Stimulated activated memory B cell treated with anti-CD40 and anti-IgM and Interleukin-4, amounts not matched to agents 10 μg/mL and 1 μg/mL and 100 μg/mL, for 72 hours (primary cell): ENCODE results near the gene FCN1.

ENCODE experiments used
- ATAC-seq: fragments of 150-1000 bp; cut with Tn5 transposase; 2 replicates; pipeline ENCODE4 v1.10.0; 2021
- H3K27ac Mint-ChIP-seq: one replicate; pipeline ENCODE4 v1.8.0; 2022; ENCODE audit warnings: mild to moderate bottlenecking, mixed read lengths
- H3K27me3 Mint-ChIP-seq: one replicate; pipeline ENCODE4 v1.8.0; 2022; ENCODE audit warnings: mixed read lengths
- H3K36me3 Mint-ChIP-seq: one replicate; pipeline ENCODE4 v1.8.0; 2022; ENCODE audit warnings: mixed read lengths
- H3K4me1 Mint-ChIP-seq: one replicate; pipeline ENCODE4 v1.8.0; 2022; ENCODE audit warnings: mixed read lengths
- H3K4me3 Mint-ChIP-seq: one replicate; pipeline ENCODE4 v1.8.0; 2022; ENCODE audit warnings: mild to moderate bottlenecking, moderate library complexity, mixed read lengths
- H3K9me3 Mint-ChIP-seq: one replicate; pipeline ENCODE4 v1.8.0; 2022; ENCODE audit warnings: mixed read lengths

Gene FCN1

GRCh38 chr9:134887219-134887618, 30.5 kb downstream of the FCN1 start:
- H3K9me3 Mint-ChIP-seq: no peaks in the 10 kb centered on the region

GRCh38 chr9:134886413-134886913, 31.2 kb downstream of the FCN1 start:
- Mint-ChIP-seq H3K9me3 (no peaks in the 10 kb centered on the region), H3K4me3 (no peak overlapping the region), H3K27me3 (peaks cover 72% of the 10 kb centered on the region), H3K36me3 (no peaks in the 10 kb centered on the region), H3K4me1 (no peaks in the 10 kb centered on the region), H3K27ac (no peak overlapping the region)
- ATAC-seq: no peak

More at GRCh38 chr9:134887219-134887618, 30.5 kb downstream of the FCN1 start:
- H3K4me1 Mint-ChIP-seq: no peaks in the 10 kb centered on the region
- ATAC-seq: no peak
- H3K27me3 Mint-ChIP-seq: peaks cover 72% of the 10 kb centered on the region
- H3K27ac Mint-ChIP-seq: no peak overlapping the region
- no peak overlapping the region for H3K4me3 Mint-ChIP-seq
- H3K36me3 Mint-ChIP-seq: no peaks in the 10 kb centered on the region

GRCh38 chr9:134885679-134886412, 31.9 kb downstream of the FCN1 start:
- Mint-ChIP-seq H3K27me3 (peaks cover 72% of the 10 kb centered on the region), H3K4me1 (no peaks in the 10 kb centered on the region), H3K9me3 (no peaks in the 10 kb centered on the region), H3K4me3 (no peak overlapping the region), H3K36me3 (no peaks in the 10 kb centered on the region), H3K27ac (no peak overlapping the region)
- no peak for ATAC-seq

GRCh38 chr9:134885001-134885678, 32.6 kb downstream of the FCN1 start:
- no peaks in the 10 kb centered on the region for H3K36me3 Mint-ChIP-seq
- no peak for ATAC-seq
- H3K27me3 Mint-ChIP-seq: peaks cover 77% of the 10 kb centered on the region
- H3K4me1 Mint-ChIP-seq: no peaks in the 10 kb centered on the region
- H3K27ac Mint-ChIP-seq: no peak overlapping the region
- no peaks in the 10 kb centered on the region for H3K9me3 Mint-ChIP-seq
- H3K4me3 Mint-ChIP-seq: no peak overlapping the region

GRCh38 chr9:134884492-134884891, 33.2 kb downstream of the FCN1 start:
- Mint-ChIP-seq H3K27me3 (peaks cover 84% of the 10 kb centered on the region), H3K9me3 (no peaks in the 10 kb centered on the region), H3K4me3 (no peak overlapping the region), H3K36me3 (no peaks in the 10 kb centered on the region), H3K27ac (no peak overlapping the region), H3K4me1 (no peaks in the 10 kb centered on the region)
- no peak for ATAC-seq

- Mint-ChIP-seq H3K4me1 (no peaks in the 10 kb centered on the region), H3K27me3 (peaks cover 83% of the 10 kb centered on the region), H3K36me3 (no peaks in the 10 kb centered on the region), H3K27ac (no peak overlapping the region), H3K4me3 (no peak overlapping the region), H3K9me3 (no peaks in the 10 kb centered on the region)
- no peak for ATAC-seq
These were observed 34.5 kb downstream of the FCN1 start for GRCh38 chr9:134883040-134883782.

GRCh38 chr9:134882204-134882785, 35.4 kb downstream of the FCN1 start:
- no peaks in the 10 kb centered on the region for H3K4me1 Mint-ChIP-seq
- ATAC-seq: no peak
- no peak overlapping the region for H3K27ac Mint-ChIP-seq
- no peaks in the 10 kb centered on the region for H3K9me3 Mint-ChIP-seq
- no peak overlapping the region for H3K4me3 Mint-ChIP-seq
- no peaks in the 10 kb centered on the region for H3K36me3 Mint-ChIP-seq
- peaks cover 76% of the 10 kb centered on the region for H3K27me3 Mint-ChIP-seq

- Mint-ChIP-seq H3K27ac (no peak overlapping the region), H3K27me3 (peaks cover 77% of the 10 kb centered on the region), H3K4me3 (no peak overlapping the region), H3K36me3 (no peaks in the 10 kb centered on the region), H3K4me1 (no peaks in the 10 kb centered on the region), H3K9me3 (no peaks in the 10 kb centered on the region)
- no peak for ATAC-seq
These were observed 36.4 kb downstream of the FCN1 start for GRCh38 chr9:134881313-134881670.

GRCh38 chr9:134880484-134881312, 37.0 kb downstream of the FCN1 start, which contains the start of gene FCN2:
Gene FCN2 (plus strand): TSS chr9:134880810. CDS start chr9:134880822, 12 bp downstream.
- no peak for ATAC-seq
- peaks cover 71% of the 10 kb centered on the region for H3K27me3 Mint-ChIP-seq
- no peaks in the 10 kb centered on the region for H3K9me3 Mint-ChIP-seq
- no peak within 1 kb of the TSS for H3K4me3 Mint-ChIP-seq
- no peaks in the 10 kb centered on the region for H3K4me1 Mint-ChIP-seq
- no peak within 1 kb of the TSS for H3K27ac Mint-ChIP-seq
- H3K36me3 Mint-ChIP-seq: no peaks in the 10 kb centered on the region

GRCh38 chr9:134879664-134880483, 37.8 kb downstream of the FCN1 start:
- H3K27me3 Mint-ChIP-seq: peaks cover 64% of the 10 kb centered on the region

GRCh38 chr9:134877541-134877940, 40.2 kb downstream of the FCN1 start:
- no peak overlapping the region for H3K27ac Mint-ChIP-seq
- H3K4me3 Mint-ChIP-seq: no peak overlapping the region
- H3K36me3 Mint-ChIP-seq: no peaks in the 10 kb centered on the region
- H3K27me3 Mint-ChIP-seq: peaks cover 40% of the 10 kb centered on the region
- no peaks in the 10 kb centered on the region for H3K9me3 Mint-ChIP-seq
- H3K4me1 Mint-ChIP-seq: no peaks in the 10 kb centered on the region
- no peak for ATAC-seq

More at GRCh38 chr9:134879664-134880483, 37.8 kb downstream of the FCN1 start:
- H3K27ac Mint-ChIP-seq: no peak overlapping the region
- ATAC-seq: no peak
- H3K36me3 Mint-ChIP-seq: no peaks in the 10 kb centered on the region
- no peak overlapping the region for H3K4me3 Mint-ChIP-seq
- H3K4me1 Mint-ChIP-seq: no peaks in the 10 kb centered on the region
- H3K9me3 Mint-ChIP-seq: no peaks in the 10 kb centered on the region

- Mint-ChIP-seq H3K4me1 (no peaks in the 10 kb centered on the region), H3K27me3 (peaks cover 32% of the 10 kb centered on the region), H3K36me3 (no peaks in the 10 kb centered on the region), H3K9me3 (peaks cover 2% of the 10 kb centered on the region), H3K4me3 (no peak overlapping the region), H3K27ac (no peak overlapping the region)
- no peak for ATAC-seq
These were observed 42.3 kb downstream of the FCN1 start for GRCh38 chr9:134875371-134875770.

GRCh38 chr9:134872482-134873231, 45.1 kb downstream of the FCN1 start:
- H3K27me3 Mint-ChIP-seq: peaks cover 44% of the 10 kb centered on the region
- H3K9me3 Mint-ChIP-seq: peaks cover 2% of the 10 kb centered on the region
- H3K4me3 Mint-ChIP-seq: no peak overlapping the region
- ATAC-seq: no peak
- H3K27ac Mint-ChIP-seq: no peak overlapping the region
- H3K36me3 Mint-ChIP-seq: no peaks in the 10 kb centered on the region
- peaks cover 11% of the 10 kb centered on the region for H3K4me1 Mint-ChIP-seq
